ENCODE results near the gene PINK1. TPM values are rescaled to one million over a fixed set of nuclear protein-coding genes. Genes with fewer than 3 reads are reported as not detected.

The PINK1 gene
- total and polyA plus RNA-seq, 2 of the 13 experiments (the other 11 are each of a cell fraction or from before 2014, with no cell fraction given) = 15.3 to 16.1 TPM

- WGBS (ENCODE audit: low lambda C conversion rate) = 38% methylated on average over 18 of the region's 21 CpGs
- no peaks in the 10 kb centered on the region for H4K20me1 ChIP-seq (ENCODE audit: insufficient read depth, low read length)
- H3K9ac ChIP-seq (ENCODE audit: insufficient read depth, low read depth, low read length) = no peak overlapping the region
- no peaks in the 10 kb centered on the region for H3K79me2 ChIP-seq (ENCODE audit: insufficient read depth, low read length)
- H3K4me3 ChIP-seq (replicated peaks in 1 of 3; ENCODE audit: insufficient read depth in 1 of 3, low read depth in 2 of 3, low read length in 3 of 3) = peak overlapping the region in 2 of 3 experiments; percentile 20 to 34; a peak in 2 of 6 replicates
- peaks cover 45% of the 10 kb centered on the region for H3K4me1 ChIP-seq (ENCODE audit: insufficient read depth, low read length)
- FAIRE-seq = no peak
- ATAC-seq = no peak
- intact Hi-C loops (cut with micrococcal nuclease; ENCODE audit: unreplicated experiment) (no loop called here), in situ Hi-C loops (cut with HindIII; ENCODE audit: extremely low pct_ligation_motif_present, low pct_unique_long_range_greater_than_20kb) (no loop called here)
- CTCF ChIA-PET (ENCODE audit: low intra/inter-chr PET ratio, low total read pairs) = no interaction called here
- no peak overlapping the region for H3K27ac ChIP-seq (ENCODE audit: extremely low read length, insufficient read depth, low read length)
- POLR2A ChIA-PET = interaction anchor here (1.1 kb wide), 1 partner anchor 18 kb away, joined by 3 read pairs; no protein-coding TSS in a partner anchor
- peaks cover 2 to 57% of the 10 kb centered on the region in 2 experiments; a peak in 4 of 5 replicates for H3K27me3 ChIP-seq (ENCODE audit: control insufficient read depth in 1 of 2, insufficient read depth in 2 of 2, low read length in 2 of 2)
- TF ChIP-seq MXD3 (CRISPR knock-in tag; IDR thresholded peaks at IDR 0.05) = 0 out of 2 replicates have a peak, but pooled peaks have one; percentile 27
- TF ChIP-seq ZNF430 (CRISPR knock-in tag; IDR thresholded peaks at IDR 0.05) = no peak
- peak; percentile 11; the same call in 1 of the 2 replicates for TF ChIP-seq ZFX (CRISPR knock-in tag; IDR thresholded peaks at IDR 0.05; ENCODE audit: low read depth)
- TF ChIP-seq ZSCAN31 (CRISPR knock-in tag; IDR thresholded peaks at IDR 0.05; ENCODE audit: low read depth) = no peak
- 0 out of 2 replicates have a peak, but pooled peaks have one; percentile 40 for TF ChIP-seq LBX2 (CRISPR knock-in tag; IDR thresholded peaks at IDR 0.05; ENCODE audit: borderline replicate concordance)
- TF ChIP-seq RXRA (CRISPR knock-in tag; IDR thresholded peaks at IDR 0.05) = 0 out of 2 replicates have a peak, but pooled peaks have one; percentile 9
- TF ChIP-seq ZNF770 (CRISPR knock-in tag; IDR thresholded peaks at IDR 0.05) = peak; percentile 68; the same call in 1 of the 2 replicates
- no TSS peak for BruUV-seq (replicated peaks)
- no peak overlapping the region for H2AFZ ChIP-seq (ENCODE audit: low read length)
- no peaks in the 10 kb centered on the region for H3K9me3 ChIP-seq (ENCODE audit: low read length)
- no peaks in the 10 kb centered on the region for H3K36me3 ChIP-seq (replicated peaks in 1 of 2; ENCODE audit: control insufficient read depth in 1 of 2, insufficient read depth in 2 of 2, low read length in 2 of 2)
- H3K4me2 ChIP-seq (ENCODE audit: low read depth, low read length) = peak overlapping the region; percentile 54; the same call in 1 of the 2 replicates
- no peak for DNase-seq (ENCODE audit: low spot score)
Observed at GRCh38 chr1:20685099-20685662, 51.9 kb downstream of the PINK1 start.

Measured in HepG2 (cell line).